Measurements from ENCODE around the gene JCHAIN.
"Not testable (repeated sequence)": the region's sequence is repeated elsewhere in the genome, so short reads cannot be mapped to it uniquely, and the experiment has no call there.

JCHAIN gene

GRCh38 chr4:70666369-70666768 is at the start of gene JCHAIN:
Gene JCHAIN, minus strand, starts transcription at chr4:70666508. Its CDS starts 18 bp downstream, at chr4:70666490.
- no peak for DNase-seq (ENCODE audit: low read depth in 2 of 2)

GRCh38 chr4:70715097-70715496 is 48.8 kb upstream of the JCHAIN start:
- DNase-seq (ENCODE audit: low read depth in 2 of 2) = no peak

- no peak for DNase-seq (ENCODE audit: low read depth in 2 of 2)
Measured at GRCh38 chr4:70714079-70714887, 48.0 kb upstream of the JCHAIN start.

- no peak for DNase-seq (ENCODE audit: low read depth in 2 of 2)
Measured at GRCh38 chr4:70713453-70714078, 47.3 kb upstream of the JCHAIN start.

GRCh38 chr4:70712604-70713452 is 46.5 kb upstream of the JCHAIN start:
- no peak for DNase-seq (ENCODE audit: low read depth in 2 of 2)

DNA sequence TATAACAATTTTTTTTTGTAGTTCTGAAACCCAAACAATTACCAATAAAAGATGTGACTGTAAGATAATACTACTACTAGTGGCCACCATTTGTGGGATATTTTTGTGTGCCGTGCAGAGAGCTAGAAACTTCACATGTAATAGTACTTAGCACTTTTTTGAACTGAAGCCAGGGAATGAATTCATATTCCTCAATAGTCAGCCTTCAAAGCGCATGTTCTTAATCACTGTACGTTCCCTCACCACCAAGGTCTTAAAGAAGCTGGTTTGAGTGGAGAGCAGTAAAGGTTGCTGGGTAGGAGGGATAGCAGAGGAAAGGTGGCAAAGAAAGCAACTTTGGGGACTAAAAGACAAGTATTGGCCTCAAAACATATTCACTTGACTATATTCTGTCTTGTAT is 45.8 kb upstream of the JCHAIN start:
- DNase-seq (ENCODE audit: low read depth in 2 of 2) = no peak

- no peak for DNase-seq (ENCODE audit: low read depth in 2 of 2)
Measured at GRCh38 chr4:70711599-70711998, 45.3 kb upstream of the JCHAIN start.

DNA sequence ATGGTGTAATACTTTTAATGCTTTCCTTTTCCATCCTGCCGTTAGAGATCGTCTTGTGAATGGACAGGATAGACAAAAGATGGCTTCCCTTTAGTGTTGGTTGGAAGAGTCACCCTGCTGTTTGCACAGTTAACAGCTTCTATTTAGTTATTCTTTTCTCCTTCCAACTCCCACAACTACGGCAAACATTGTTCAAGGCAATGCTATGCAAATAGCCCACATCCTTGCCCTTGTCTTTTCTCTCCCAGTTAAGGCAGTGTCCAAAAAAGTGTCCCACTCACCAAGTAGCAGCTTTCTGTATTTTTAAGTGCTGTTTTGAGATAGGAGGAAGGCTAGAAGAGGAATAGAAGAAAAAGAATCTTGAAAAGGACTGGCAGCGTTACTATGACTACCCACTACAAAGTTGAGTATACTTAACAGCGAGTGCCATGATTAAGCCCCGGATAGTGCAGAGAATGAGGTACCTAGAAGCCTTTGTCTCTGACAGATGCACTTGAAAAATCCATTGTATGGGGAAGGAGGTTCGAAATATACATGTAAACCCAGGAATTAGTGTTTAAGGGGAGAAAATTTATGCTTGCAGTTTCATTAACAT is 43.4 kb upstream of the JCHAIN start:
- DNase-seq (ENCODE audit: low read depth in 2 of 2) = no peak

DNA sequence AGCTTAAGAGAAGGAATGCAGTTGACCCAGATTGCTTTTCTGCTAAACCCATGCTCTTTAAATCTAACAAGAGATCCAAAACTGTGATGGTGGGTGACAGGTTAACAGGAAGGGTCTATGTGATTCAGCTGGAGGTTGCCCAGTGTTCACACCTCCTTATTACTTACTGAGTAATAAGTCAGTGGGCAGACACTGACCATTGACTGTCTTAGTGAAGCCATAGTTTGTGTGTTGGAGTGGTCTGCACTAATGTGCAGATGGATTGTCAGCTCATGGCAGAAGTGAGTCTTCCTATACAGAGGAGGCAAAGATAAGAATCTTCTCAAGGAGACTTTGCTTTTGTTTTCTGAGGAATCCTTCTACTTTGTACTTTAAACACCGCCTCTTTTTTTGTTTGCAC is 40.2 kb upstream of the JCHAIN start:
- no peak for DNase-seq (ENCODE audit: low read depth in 2 of 2)

GRCh38 chr4:70706044-70706461 is 39.7 kb upstream of the JCHAIN start:
- DNase-seq (ENCODE audit: low read depth in 2 of 2) = no peak

DNA sequence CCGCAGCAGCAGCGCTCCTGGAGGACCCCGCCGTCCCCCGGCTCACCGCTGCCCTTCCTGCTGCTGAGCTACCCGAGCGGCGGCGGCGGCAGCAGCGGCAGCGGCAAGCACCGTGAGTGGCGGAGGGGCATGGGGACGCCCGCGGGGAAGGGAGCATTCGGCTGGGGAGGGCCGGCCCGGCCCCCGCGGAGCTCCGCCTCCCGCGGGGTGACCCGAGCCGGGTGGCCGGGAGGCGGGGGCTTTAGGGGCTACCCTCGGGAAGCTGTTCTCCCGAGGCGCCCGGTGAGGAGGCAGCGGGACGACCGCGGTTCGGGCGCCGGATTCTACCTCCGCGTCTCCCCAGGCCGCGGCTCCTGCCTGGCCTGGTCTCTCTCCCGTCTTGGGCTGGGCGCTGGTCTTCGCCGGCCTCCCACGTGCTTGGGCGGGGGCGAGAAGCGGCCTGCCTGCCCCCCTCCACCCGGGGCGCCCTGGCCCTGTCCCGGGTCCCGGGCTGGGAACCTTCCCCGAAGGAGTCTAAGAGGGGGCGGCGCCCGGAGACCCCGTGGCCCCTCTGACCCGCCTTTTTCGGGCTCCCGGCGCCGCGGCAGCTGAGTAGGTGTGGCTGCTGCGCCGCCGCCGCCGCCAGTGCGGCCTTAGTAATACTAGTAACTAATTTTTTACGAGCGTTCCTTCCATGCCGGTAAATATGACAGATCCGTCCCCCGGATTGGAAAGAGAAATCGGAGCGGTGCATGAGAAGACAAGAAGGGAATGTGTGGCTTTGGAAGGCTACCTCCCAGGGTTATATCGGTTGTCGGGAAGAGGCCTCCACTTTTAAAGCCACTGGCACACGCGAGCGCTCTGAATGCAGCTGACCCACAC is 39.1 kb upstream of the JCHAIN start:
- peak in 1 of 2 experiments; percentile 26 for DNase-seq (ENCODE audit: low read depth in 2 of 2)

GRCh38 chr4:70704931-70705182 is 38.5 kb upstream of the JCHAIN start:
- DNase-seq (ENCODE audit: low read depth in 2 of 2) = no peak

DNA sequence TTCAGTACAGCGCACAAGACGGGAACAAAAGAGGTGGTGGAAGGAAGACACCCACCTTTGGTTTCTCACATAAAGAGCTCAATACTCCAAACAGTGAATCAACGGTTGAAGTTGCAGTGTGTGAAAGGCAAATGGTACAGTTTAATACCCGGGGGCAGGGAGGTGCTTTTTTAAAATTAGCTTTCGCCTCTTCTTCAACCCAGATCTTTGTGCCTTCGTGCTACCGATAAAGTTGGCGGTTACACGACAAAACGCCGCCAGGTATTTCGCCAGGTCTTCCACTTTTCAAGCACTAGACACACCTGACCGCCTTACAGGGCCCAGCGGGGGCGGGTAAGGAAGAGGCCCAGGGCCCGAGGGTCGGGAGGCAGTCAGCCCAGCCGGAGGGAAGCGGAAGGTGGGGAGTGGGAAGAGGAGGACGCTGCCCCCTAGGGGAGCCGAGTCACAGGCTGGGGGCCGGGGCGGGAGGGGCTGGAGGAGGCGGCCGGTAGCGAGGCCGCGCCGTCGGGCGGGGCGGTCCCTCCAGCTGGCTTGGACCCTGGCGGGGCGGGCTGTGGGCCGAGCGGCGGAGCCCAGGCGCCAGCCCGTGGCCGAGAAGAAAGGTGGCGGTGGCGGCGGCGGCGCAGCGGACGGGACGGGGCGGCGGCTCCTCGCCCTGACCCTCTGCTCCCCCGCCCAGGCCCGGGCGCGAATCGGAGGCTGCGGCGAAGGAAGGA is 38.1 kb upstream of the JCHAIN start:
- DNase-seq (ENCODE audit: low read depth in 2 of 2) = peak; percentile 35 to 45

- DNase-seq (ENCODE audit: low read depth in 2 of 2) = no peak
Measured at GRCh38 chr4:70703619-70704214, 37.4 kb upstream of the JCHAIN start.

DNA sequence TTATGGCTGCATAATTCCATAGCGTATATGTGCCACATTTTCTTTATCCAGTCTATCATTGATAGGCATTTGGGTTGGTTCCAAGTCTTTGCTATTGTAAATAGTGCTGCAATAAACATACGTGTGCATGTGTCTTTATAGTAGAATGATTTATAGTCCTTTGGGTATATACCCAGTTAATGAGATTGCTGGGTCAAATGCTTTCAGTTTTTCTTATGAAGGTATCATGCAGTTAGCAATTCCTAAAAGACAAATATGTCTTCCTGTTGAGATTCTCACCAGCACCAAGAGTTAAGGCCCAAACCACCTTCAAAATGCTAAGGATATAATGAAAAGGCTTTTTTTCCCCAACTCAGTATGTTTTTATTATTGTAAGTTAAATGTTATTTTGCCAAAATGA is 36.3 kb upstream of the JCHAIN start:
- DNase-seq (ENCODE audit: low read depth in 2 of 2) = not testable (repeated sequence)

GRCh38 chr4:70701271-70701670 is 35.0 kb upstream of the JCHAIN start:
- no peak for DNase-seq (ENCODE audit: low read depth in 2 of 2)

- no peak for DNase-seq (ENCODE audit: low read depth in 2 of 2)
Measured at GRCh38 chr4:70700712-70701111, 34.4 kb upstream of the JCHAIN start.

GRCh38 chr4:70698435-70698834 is 32.1 kb upstream of the JCHAIN start:
- DNase-seq (ENCODE audit: low read depth in 2 of 2) = not testable (repeated sequence)

- DNase-seq (ENCODE audit: low read depth in 2 of 2) = not testable (repeated sequence)
Measured at GRCh38 chr4:70694633-70695032, 28.3 kb upstream of the JCHAIN start.

DNA sequence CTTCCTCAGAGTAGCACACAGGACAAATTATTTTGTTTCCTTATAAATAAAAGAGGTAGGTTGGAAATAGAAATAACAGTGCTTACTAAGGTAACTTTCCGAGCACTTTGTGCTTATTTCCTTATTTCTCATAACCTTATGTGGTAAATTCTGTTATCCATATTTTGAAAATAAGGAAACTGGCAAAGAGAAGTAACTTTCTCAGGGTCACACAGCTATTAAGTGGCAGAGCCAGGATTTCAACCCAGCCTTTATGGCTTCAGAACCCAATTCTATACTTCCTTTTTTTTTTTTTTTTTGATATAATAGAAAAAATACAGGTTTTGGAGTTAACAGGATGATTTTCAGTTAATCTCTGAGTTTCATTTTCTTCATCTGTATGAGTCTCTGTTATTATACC is 25.4 kb upstream of the JCHAIN start:
- DNase-seq (ENCODE audit: low read depth in 2 of 2) = no peak
